Osteoblast (primary cell): ENCODE results near the gene ZC3HAV1. TPM values are rescaled to one million over a fixed set of nuclear protein-coding genes. Genes with fewer than 3 reads are reported as not detected.
"Not testable (repeated sequence)": the region's sequence is repeated elsewhere in the genome, so short reads cannot be mapped to it uniquely, and the experiment has no call there.

ENCODE experiments used
- DNase-seq: peaks from one replicate; pipeline ENCODE4 v3.0.0; 2011; ENCODE audit warnings: low spot score, mixed read lengths; ENCODE audit not compliant: insufficient read length; ENCODE audit errors: missing footprints
- H2AFZ ChIP-seq: 2 replicates; pipeline ENCODE4 v1.6.0; 2011; ENCODE audit warnings: mild to moderate bottlenecking, low read length
- H3K27ac ChIP-seq: 2 replicates; pipeline ENCODE4 v1.5.1; 2011; ENCODE audit warnings: mild to moderate bottlenecking, low read depth, low read length, moderate library complexity
- H3K27me3 ChIP-seq: 2 replicates; pipeline ENCODE4 v1.6.0; 2012; ENCODE audit warnings: mild to moderate bottlenecking, control low read depth, inconsistent platforms, low read length, moderate library complexity; ENCODE audit not compliant: insufficient read depth
- H3K36me3 ChIP-seq: 2 replicates; pipeline ENCODE4 v1.5.1; 2011; ENCODE audit warnings: mild to moderate bottlenecking, low read length, control low read depth, moderate library complexity; ENCODE audit not compliant: insufficient read depth
- H3K4me1 ChIP-seq: 2 replicates; pipeline ENCODE4 v1.5.1; 2011; ENCODE audit warnings: mild to moderate bottlenecking, low read length, control low read depth, moderate library complexity; ENCODE audit not compliant: insufficient read depth
- H3K4me2 ChIP-seq: 2 replicates; pipeline ENCODE4 v1.6.0; 2011; ENCODE audit warnings: mild to moderate bottlenecking, low read length; ENCODE audit not compliant: insufficient read depth
- H3K4me3 ChIP-seq: fragments of 200-600 bp; sonication (generic); 3 replicates; pipeline ENCODE4 v1.5.1; 2012; ENCODE audit warnings: mild to moderate bottlenecking, low read length, inconsistent platforms; ENCODE audit not compliant: insufficient read depth
- H3K79me2 ChIP-seq: 2 replicates; pipeline ENCODE4 v1.6.0; 2012; ENCODE audit warnings: mild to moderate bottlenecking, low read length, control low read depth, inconsistent platforms; ENCODE audit not compliant: insufficient read depth
- H3K9me3 ChIP-seq: 2 replicates; pipeline ENCODE4 v1.5.1; 2011; ENCODE audit warnings: low read depth, low read length, control low read depth
- H4K20me1 ChIP-seq: 2 replicates; pipeline ENCODE4 v1.6.0; 2012; ENCODE audit warnings: mild to moderate bottlenecking, low read length, control low read depth; ENCODE audit not compliant: insufficient read depth
- CTCF ChIP-seq: IDR thresholded peaks from 2 replicates; pipeline ENCODE4 v1.5.1; 2011; ENCODE audit warnings: mild to moderate bottlenecking, low read depth, low read length, moderate library complexity; ENCODE audit errors: extremely low read depth
- total RNA-seq: library from RNA; depleted of rRNA; stranded (reverse); fragments of >200 nt; gene quantifications from 2 replicates; pipeline ENCODE4 v1.2.3, GENCODE V29; 2012

ZC3HAV1 gene
- total RNA-seq, 1 donor = 44.5 TPM

- peak overlapping the region; percentile 88 for H3K4me2 ChIP-seq
- H3K27me3 ChIP-seq = no peaks in the 10 kb centered on the region
- H3K4me3 ChIP-seq = no peak overlapping the region
- no peak for TF ChIP-seq CTCF
- no peak overlapping the region for H2AFZ ChIP-seq
- peak; percentile 55 for DNase-seq
- peaks cover 23% of the 10 kb centered on the region for H3K79me2 ChIP-seq
- no peak overlapping the region for H3K27ac ChIP-seq
- no peaks in the 10 kb centered on the region for H3K9me3 ChIP-seq
- no peaks in the 10 kb centered on the region for H4K20me1 ChIP-seq
- H3K4me1 ChIP-seq = peaks cover 12% of the 10 kb centered on the region
- peaks cover 33% of the 10 kb centered on the region for H3K36me3 ChIP-seq
These were observed 76.0 kb downstream of the ZC3HAV1 start for GRCh38 chr7:139033346-139034114.

- Histone ChIP-seq H3K4me1 (peaks cover 12% of the 10 kb centered on the region), H3K36me3 (peaks cover 41% of the 10 kb centered on the region), H3K27me3 (no peaks in the 10 kb centered on the region), H3K4me2 (no peak overlapping the region), H3K79me2 (peaks cover 23% of the 10 kb centered on the region), H3K27ac (no peak overlapping the region), H4K20me1 (no peaks in the 10 kb centered on the region), H3K9me3 (no peaks in the 10 kb centered on the region), H2AFZ (no peak overlapping the region), H3K4me3 (no peak overlapping the region)
- no peak for TF ChIP-seq CTCF
- no peak for DNase-seq
These were observed 77.0 kb downstream of the ZC3HAV1 start for GRCh38 chr7:139032473-139032872.

- no peak overlapping the region for H3K4me3 ChIP-seq
- no peak overlapping the region for H3K4me2 ChIP-seq
- peak; percentile 45 for DNase-seq
- no peak overlapping the region for H2AFZ ChIP-seq
- peaks cover 59% of the 10 kb centered on the region for H3K36me3 ChIP-seq
- no peaks in the 10 kb centered on the region for H3K9me3 ChIP-seq
- H3K4me1 ChIP-seq = peaks cover 6% of the 10 kb centered on the region
- H4K20me1 ChIP-seq = no peaks in the 10 kb centered on the region
- no peak for TF ChIP-seq CTCF
- peaks cover 17% of the 10 kb centered on the region for H3K79me2 ChIP-seq
- H3K27ac ChIP-seq = no peak overlapping the region
- H3K27me3 ChIP-seq = no peaks in the 10 kb centered on the region
These were observed 80.2 kb downstream of the ZC3HAV1 start for GRCh38 chr7:139029353-139029752.

- H3K79me2 ChIP-seq = no peaks in the 10 kb centered on the region
- no peak overlapping the region for H3K4me2 ChIP-seq
- H3K9me3 ChIP-seq = no peaks in the 10 kb centered on the region
- peaks cover 6% of the 10 kb centered on the region for H3K4me1 ChIP-seq
- DNase-seq = no peak
- H3K27me3 ChIP-seq = no peaks in the 10 kb centered on the region
- no peak for TF ChIP-seq CTCF
- no peaks in the 10 kb centered on the region for H4K20me1 ChIP-seq
- no peak overlapping the region for H3K27ac ChIP-seq
- H3K36me3 ChIP-seq = peaks cover 47% of the 10 kb centered on the region
- no peak overlapping the region for H3K4me3 ChIP-seq
- H2AFZ ChIP-seq = no peak overlapping the region
These were observed 83.0 kb downstream of the ZC3HAV1 start for GRCh38 chr7:139026551-139026950.

- not testable (repeated sequence) for H3K9me3 ChIP-seq, H3K27ac ChIP-seq, H3K4me2 ChIP-seq, H3K79me2 ChIP-seq, H3K4me3 ChIP-seq, H4K20me1 ChIP-seq, H2AFZ ChIP-seq, H3K4me1 ChIP-seq, DNase-seq, H3K27me3 ChIP-seq
- peaks cover 47% of the 10 kb centered on the region for H3K36me3 ChIP-seq
These were observed 83.7 kb downstream of the ZC3HAV1 start for GRCh38 chr7:139025861-139026260.
